Neural crest cell (in vitro differentiated cells): ENCODE measurements around the gene AMACR. TPM values are rescaled to one million over a fixed set of nuclear protein-coding genes. Genes with fewer than 3 reads are reported as not detected.

Experiments
- DNase-seq: peaks from one replicate; pipeline ENCODE4 v3.0.0; 2021; ENCODE audit warnings: low read depth, mixed read lengths, low spot score
- H3K27ac Mint-ChIP-seq: one replicate; pipeline ENCODE4 v1.8.0; 2021; ENCODE audit warnings: mild to moderate bottlenecking, mixed read lengths; ENCODE audit not compliant: unreplicated experiment
- H3K27me3 Mint-ChIP-seq: 2 replicates; pipeline ENCODE4 v1.8.0; 2021; ENCODE audit warnings: low read depth, mild to moderate bottlenecking, mixed read lengths
- H3K36me3 Mint-ChIP-seq: 2 replicates; pipeline ENCODE4 v1.8.0; 2021; ENCODE audit warnings: low read depth, mild to moderate bottlenecking, mixed read lengths
- H3K4me1 Mint-ChIP-seq: 2 replicates; pipeline ENCODE4 v1.8.0; 2021; ENCODE audit warnings: mixed read lengths
- H3K4me3 Mint-ChIP-seq: one replicate; pipeline ENCODE4 v1.8.0; 2021; ENCODE audit warnings: mild to moderate bottlenecking, mixed read lengths
- H3K9me3 Mint-ChIP-seq: 2 replicates; pipeline ENCODE4 v1.8.0; 2021; ENCODE audit warnings: mixed read lengths
- CTCF ChIP-seq: fragments of 200-600 bp; sonication (generic); conservative IDR thresholded peaks from 2 replicates; pipeline ENCODE4 v1.5.0; 2021; ENCODE audit warnings: antibody characterized with exemption, mild to moderate bottlenecking
- total RNA-seq: library from RNA; stranded (reverse); gene quantifications from 2 replicates; pipeline ENCODE4 v1.2.1, GENCODE V29; 2021

AMACR gene
- total RNA-seq, 1 donor from 2014 or later, result 14.3 TPM

DNA sequence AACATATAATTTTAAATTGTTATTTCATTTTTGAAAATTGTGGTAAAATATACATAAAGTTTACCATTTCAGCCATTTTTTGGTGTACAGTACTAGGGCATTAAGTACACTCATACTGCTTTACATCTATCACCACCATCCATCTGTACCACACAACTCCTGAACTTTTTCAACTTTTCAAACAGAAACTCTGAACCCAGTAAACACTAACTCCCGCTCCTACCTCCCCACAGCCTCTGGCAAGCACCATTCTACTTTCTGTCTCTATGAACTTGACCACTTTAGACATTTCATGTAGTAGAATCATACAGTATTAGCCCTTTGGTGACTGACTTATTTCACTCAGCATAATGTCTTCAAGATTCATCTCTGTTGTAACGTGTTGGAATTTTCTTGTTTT lies 15.0 kb downstream of the AMACR start:
- peaks cover 11% of the 10 kb centered on the region for H3K4me1 Mint-ChIP-seq
- no peak for TF ChIP-seq CTCF
- no peak overlapping the region for H3K4me3 Mint-ChIP-seq
- no peaks in the 10 kb centered on the region for H3K27me3 Mint-ChIP-seq
- H3K9me3 Mint-ChIP-seq, result no peaks in the 10 kb centered on the region
- H3K27ac Mint-ChIP-seq, result no peak overlapping the region
- peaks cover 21% of the 10 kb centered on the region for H3K36me3 Mint-ChIP-seq
- no peak for DNase-seq

DNA sequence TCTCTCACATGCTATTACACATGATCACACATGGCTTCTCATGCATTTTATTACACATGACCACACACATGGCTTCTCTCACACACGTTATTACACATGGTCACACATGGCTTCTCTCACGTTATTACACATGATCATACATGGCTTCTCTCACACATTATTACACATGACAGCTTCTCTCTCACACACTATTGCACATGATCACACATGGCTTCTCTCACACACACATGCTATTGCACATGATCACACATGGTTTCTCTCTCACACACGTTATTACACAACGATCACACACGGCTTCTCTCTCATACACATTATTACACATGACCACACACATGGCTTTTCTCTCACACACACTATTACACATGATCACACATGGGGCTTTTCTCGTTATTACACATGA lies 22.4 kb downstream of the AMACR start:
- DNase-seq, result no peak
- TF ChIP-seq CTCF, result no peak
- H3K36me3 Mint-ChIP-seq, result peaks cover 17% of the 10 kb centered on the region
- peaks cover 7% of the 10 kb centered on the region for H3K4me1 Mint-ChIP-seq
- H3K27ac Mint-ChIP-seq, result no peak overlapping the region
- no peaks in the 10 kb centered on the region for H3K27me3 Mint-ChIP-seq
- H3K9me3 Mint-ChIP-seq, result no peaks in the 10 kb centered on the region
- no peak overlapping the region for H3K4me3 Mint-ChIP-seq

DNA sequence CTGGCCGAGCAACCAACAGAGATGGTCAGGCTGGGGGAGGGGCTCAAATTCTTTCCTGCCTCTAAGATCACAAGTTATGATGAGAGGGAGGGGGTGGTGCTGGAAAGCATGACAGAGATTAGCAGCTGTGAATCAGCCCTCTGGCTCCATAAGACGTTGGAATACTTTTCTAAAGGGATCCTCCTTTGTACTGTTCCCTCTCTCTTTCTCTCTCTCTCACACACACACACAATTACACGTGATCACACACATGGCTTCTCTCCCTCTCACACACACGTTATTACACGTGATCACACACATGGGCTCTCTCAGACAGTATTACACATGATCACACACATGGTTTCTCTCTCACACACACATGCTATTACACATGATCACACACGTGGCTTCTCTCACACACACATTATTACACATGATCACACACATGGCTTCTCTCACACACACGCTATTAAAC lies 23.2 kb downstream of the AMACR start, which contains the start of gene SLC45A2:
TSS of gene SLC45A2 (minus strand) at position 23 of the 454 bp plus-strand sequence. CDS start 110 bp downstream, outside the sequence.
- Mint-ChIP-seq H3K9me3 (no peaks in the 10 kb centered on the region), H3K27me3 (no peaks in the 10 kb centered on the region), H3K36me3 (peaks cover 20% of the 10 kb centered on the region), H3K4me1 (peaks cover 7% of the 10 kb centered on the region), H3K27ac (no peak within 1 kb of the TSS), H3K4me3 (no peak within 1 kb of the TSS)
- no peak for TF ChIP-seq CTCF
- no peak for DNase-seq

DNA sequence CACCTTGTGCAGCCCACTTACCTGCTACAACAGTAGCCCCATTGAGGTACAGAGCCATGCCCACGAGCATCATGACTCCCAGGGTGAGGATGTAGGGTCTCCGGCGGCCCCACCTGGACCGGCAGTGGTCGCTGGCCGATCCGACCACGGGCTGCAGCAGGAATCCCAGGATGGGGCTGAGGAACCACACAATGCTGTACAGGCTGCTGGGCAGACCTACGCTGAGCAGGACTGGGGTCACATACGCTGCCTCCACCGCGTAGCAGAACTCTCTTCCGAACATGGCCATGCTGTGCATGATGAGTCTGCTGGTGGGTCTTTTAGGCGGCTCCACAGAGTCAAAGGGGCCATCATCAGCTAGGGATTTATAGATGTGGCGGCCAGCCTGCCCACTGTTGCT lies 23.7 kb downstream of the AMACR start:
- Mint-ChIP-seq H3K36me3 (peaks cover 17% of the 10 kb centered on the region), H3K4me3 (no peak overlapping the region), H3K27me3 (no peaks in the 10 kb centered on the region), H3K4me1 (peaks cover 7% of the 10 kb centered on the region), H3K27ac (no peak overlapping the region), H3K9me3 (no peaks in the 10 kb centered on the region)
- TF ChIP-seq CTCF, result no peak
- no peak for DNase-seq

DNA sequence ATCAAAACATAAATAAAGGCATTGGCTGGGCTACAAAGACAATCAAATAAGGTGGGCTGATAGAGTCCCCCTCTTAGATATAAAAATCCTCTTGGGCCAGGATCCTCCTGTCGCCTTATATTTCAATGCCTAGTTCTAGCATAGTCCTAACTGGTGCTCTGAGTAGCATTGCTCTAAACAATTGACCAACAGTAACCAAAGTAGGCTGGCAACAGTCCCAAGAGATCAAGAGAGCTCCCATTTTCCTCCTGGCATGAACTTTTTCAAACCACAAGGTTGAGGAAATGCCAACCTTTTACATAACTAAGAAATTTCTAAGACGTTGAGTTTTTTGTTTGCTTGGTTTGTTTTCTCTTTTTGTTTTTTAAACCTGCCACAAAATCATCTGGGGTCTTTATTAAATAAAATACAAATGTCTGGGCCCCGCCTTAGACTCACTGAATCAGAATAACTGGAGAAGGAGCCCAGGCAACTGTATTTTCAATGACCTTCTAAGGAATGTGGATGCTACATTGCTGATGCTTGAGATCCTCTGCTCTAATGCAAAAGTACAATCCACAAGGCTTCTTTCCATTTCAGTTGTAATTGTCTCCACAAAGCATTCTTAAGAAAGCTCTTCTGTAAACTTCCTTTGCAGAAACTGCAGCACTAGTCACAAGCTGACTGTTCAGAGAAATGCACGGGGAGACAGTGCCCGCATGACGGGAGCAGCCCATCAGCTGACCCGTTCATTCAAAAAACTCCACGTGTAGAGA lies 26.3 kb downstream of the AMACR start:
- no peak overlapping the region for H3K27ac Mint-ChIP-seq
- H3K4me1 Mint-ChIP-seq, result peaks cover 7% of the 10 kb centered on the region
- H3K4me3 Mint-ChIP-seq, result no peak overlapping the region
- no peaks in the 10 kb centered on the region for H3K9me3 Mint-ChIP-seq
- no peak for TF ChIP-seq CTCF
- H3K36me3 Mint-ChIP-seq, result peaks cover 10% of the 10 kb centered on the region
- no peaks in the 10 kb centered on the region for H3K27me3 Mint-ChIP-seq
- no peak for DNase-seq
